ENCODE data around the gene MLLT1.

MLLT1 gene

DNA sequence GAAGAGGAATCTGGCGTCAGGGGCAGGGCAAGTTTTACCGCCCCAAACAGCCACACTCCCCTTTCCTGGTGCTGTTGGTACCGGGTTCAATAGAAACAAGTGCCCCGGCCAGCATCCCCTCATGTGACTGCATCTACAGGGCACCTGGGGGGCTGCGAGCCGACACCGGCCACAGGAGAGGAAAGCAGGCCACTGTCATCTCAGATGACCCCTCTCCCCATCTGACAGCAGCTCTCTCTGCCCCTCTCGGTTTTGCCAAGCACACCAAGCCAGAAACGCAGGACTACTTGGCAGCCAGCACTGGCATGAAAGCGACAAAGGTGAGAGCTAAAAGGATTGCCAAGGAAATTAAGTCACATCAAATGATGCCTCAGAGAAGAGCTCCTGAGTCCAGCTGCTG, 37.1 kb downstream of the MLLT1 start:
- in situ Hi-C loops (cut with MboI; ENCODE audit: low sequenced_read_pairs) = no loop called here
- H3K36me3 ChIP-seq (replicated peaks) = peaks cover 3% of the 10 kb centered on the region; the same call in 1 of the 2 replicates
- H3K4me3 ChIP-seq = no peak overlapping the region
- no peaks in the 10 kb centered on the region for H3K4me1 ChIP-seq
- no peaks in the 10 kb centered on the region for H3K27me3 ChIP-seq (ENCODE audit: low read depth)
- no peaks in the 10 kb centered on the region for H3K9me3 ChIP-seq
- no peak for DNase-seq (ENCODE audit: low spot score in 2 of 2)

DNA sequence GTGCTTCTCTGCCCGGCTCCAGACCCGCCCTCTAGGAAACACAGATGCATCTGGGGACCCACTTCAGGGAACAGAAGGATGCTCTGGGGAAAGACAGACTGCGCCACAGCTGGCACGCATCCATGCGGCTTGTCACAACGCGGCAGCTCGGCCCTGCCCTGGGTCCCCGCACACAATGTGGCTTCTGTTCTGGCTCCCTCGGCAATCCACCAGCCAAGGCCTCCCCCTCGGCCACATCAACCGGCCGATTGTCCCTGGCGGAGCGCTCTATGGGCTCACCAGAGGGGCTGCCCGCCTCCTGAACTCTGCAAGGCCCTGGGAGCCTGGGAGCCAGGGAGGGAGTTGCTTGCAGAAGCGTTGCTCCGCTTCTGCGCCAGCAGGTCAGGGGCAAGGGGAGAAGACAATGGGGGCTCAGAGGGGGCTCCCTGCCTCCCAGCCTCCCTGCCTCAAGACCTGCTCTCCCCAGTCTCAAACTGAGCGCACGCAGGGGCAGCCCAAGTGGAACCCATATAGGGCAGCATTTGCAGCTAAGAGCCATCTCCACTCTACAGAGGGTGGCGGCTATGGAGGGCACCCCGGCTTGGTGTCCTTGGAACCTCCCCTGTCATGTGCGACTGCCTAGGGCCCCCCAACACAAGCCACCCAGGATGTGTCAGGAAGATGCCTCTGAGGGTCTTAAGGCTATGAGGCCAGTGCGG, 37.9 kb downstream of the MLLT1 start:
- DNase-seq (ENCODE audit: low spot score in 2 of 2) = no peak
- Histone ChIP-seq H3K36me3 (replicated peaks) (no peaks in the 10 kb centered on the region; the same call in 1 of the 2 replicates), H3K9me3 (no peaks in the 10 kb centered on the region), H3K4me1 (no peaks in the 10 kb centered on the region), H3K27me3 (ENCODE audit: low read depth) (no peaks in the 10 kb centered on the region), H3K4me3 (no peak overlapping the region)
- in situ Hi-C loops (cut with MboI; ENCODE audit: low sequenced_read_pairs) = no loop called here

DNA sequence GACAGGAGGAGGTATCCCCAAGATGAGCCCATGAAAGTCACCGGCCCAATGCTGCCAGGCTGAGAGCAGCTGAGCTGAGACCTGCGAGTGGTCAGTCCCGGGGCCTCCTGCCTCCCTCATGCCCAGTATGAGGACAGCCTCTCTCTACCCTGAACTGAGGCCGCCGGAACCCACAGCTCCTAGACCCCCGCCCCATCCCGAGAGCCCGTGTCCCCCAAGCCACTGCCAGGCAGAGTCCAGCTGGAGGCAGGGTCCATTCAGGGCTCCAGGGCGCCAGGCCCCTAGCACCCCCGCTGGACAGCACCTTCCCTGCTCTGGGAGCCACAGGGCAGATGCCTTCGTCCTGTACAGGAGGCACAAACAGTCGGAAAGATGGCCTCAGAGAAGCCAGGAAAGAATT, 38.7 kb downstream of the MLLT1 start:
- H3K9me3 ChIP-seq = no peaks in the 10 kb centered on the region
- H3K27me3 ChIP-seq (ENCODE audit: low read depth) = no peaks in the 10 kb centered on the region
- in situ Hi-C loops (cut with MboI; ENCODE audit: low sequenced_read_pairs) = no loop called here
- no peak overlapping the region for H3K4me3 ChIP-seq
- no peaks in the 10 kb centered on the region for H3K4me1 ChIP-seq
- DNase-seq (ENCODE audit: low spot score in 2 of 2) = no peak
- no peaks in the 10 kb centered on the region; the same call in 1 of the 2 replicates for H3K36me3 ChIP-seq (replicated peaks)

DNA sequence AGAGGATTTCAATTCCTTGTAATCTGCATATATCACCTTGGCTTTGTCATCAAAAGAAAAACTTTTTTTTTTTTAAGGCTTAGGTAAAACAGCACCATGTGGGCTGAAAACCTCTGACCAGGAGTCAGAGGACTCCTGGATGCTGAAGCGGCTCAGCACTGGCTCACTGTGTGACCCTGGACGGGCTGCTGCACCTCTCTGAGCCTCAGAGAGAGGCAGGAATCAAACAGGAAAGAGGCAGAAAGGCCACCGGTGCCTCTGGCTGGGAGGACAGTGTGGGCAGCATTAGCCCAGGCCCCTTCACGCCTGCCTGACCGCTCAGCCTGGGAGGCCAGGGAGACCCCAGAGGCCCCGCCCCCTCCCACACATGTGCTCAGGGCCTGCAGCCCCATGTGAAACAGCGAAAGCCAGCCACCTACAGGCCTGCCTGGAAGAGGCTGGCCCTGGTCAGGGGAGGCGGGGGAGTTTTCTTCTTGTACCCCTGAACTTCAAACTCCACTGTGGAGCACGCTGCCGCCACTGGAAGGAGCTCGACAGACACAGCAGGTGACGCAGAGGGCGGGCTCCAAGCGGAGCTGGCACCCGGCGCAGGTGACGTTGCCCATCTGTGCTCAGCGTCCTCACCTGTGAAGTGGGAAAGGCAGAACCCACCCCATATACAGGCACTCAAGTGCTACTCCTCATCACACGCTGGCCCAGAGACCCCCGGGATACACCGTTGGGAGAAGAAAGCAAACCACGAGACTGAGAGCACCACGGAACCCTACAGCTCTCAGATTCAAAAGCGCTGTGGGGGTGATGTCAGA, 39.7 kb downstream of the MLLT1 start:
- no peaks in the 10 kb centered on the region for H3K9me3 ChIP-seq
- no peaks in the 10 kb centered on the region; the same call in 1 of the 2 replicates for H3K36me3 ChIP-seq (replicated peaks)
- no peak overlapping the region for H3K4me3 ChIP-seq
- H3K4me1 ChIP-seq = no peaks in the 10 kb centered on the region
- no peaks in the 10 kb centered on the region for H3K27me3 ChIP-seq (ENCODE audit: low read depth)
- in situ Hi-C loops (cut with MboI; ENCODE audit: low sequenced_read_pairs) = no loop called here
- DNase-seq (ENCODE audit: low spot score in 2 of 2) = no peak

DNA sequence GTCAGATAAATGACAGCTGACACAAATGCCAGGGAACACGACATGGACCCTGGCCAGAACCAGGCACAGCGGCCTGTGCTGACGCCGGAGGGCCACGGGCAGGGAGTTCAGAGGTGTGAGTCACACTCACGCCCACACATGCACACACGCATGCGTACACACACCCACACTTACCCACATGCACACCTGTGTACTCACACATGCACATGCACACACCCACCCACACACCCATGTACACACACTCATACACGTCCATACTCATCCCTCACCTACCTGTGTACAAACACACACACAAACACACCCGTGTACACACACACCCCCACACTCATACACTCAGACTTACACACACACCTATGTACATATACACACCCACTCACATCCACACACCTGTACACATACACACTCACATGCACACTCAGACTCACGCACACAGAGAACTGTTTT, 40.4 kb downstream of the MLLT1 start:
- H3K4me3 ChIP-seq = no peak overlapping the region
- in situ Hi-C loops (cut with MboI; ENCODE audit: low sequenced_read_pairs) = no loop called here
- no peaks in the 10 kb centered on the region for H3K27me3 ChIP-seq (ENCODE audit: low read depth)
- no peaks in the 10 kb centered on the region for H3K4me1 ChIP-seq
- DNase-seq (ENCODE audit: low spot score in 2 of 2) = no peak
- no peaks in the 10 kb centered on the region; the same call in 1 of the 2 replicates for H3K36me3 ChIP-seq (replicated peaks)
- no peaks in the 10 kb centered on the region for H3K9me3 ChIP-seq

DNA sequence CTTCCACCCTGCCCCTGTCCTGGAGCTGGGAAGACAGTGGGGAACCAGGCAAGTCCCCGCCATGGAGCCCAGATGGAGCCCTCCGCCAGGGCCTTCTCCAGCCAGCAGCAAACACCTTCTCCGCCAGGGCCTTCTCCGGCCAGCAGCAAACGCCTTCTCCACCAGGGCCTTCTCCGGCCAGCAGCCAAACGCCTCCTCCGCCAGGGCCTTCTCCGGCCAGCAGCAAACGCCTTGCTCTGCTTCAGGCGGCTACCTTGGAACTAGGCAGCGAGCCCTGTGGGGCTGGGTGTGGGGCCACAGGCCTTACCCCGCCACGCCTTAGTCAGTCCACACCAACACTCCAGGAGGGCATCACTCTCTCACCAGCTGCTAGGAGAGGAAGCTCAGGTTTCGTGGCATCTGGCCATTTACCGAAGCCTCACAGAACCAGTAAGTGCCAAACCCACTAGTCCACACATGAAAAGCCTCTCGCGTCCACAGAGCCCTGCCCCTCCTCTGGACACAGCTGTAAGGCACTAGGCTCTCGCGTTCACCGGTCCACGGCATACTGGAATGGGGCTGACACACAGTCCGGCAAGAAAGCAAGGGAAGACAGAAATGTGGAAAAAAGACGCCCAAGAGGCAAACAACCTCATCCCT, 41.0 kb downstream of the MLLT1 start:
- no peak overlapping the region for H3K4me3 ChIP-seq
- H3K4me1 ChIP-seq = no peaks in the 10 kb centered on the region
- no peaks in the 10 kb centered on the region for H3K9me3 ChIP-seq
- in situ Hi-C loops (cut with MboI; ENCODE audit: low sequenced_read_pairs) = no loop called here
- no peak for DNase-seq (ENCODE audit: low spot score in 2 of 2)
- H3K27me3 ChIP-seq (ENCODE audit: low read depth) = no peaks in the 10 kb centered on the region
- no peaks in the 10 kb centered on the region; the same call in 1 of the 2 replicates for H3K36me3 ChIP-seq (replicated peaks)

DNA sequence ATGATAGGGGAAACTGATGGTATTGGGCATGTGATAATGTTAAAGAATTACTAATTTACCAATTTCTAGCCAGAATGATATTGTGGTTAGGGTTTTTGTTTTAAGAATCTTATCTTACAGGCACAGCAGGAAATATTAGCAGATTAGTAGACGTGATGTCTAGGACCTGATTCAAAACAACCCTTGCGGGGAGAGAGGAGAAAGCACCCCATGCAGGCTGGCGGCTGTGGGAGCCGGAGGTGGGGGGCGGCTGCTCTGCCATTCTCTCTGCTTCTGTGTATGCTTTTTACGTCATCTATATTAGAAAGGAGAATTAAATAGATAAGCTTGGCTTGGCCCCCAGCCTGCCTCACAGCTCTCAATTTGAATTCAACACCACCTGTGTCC, 41.5 kb downstream of the MLLT1 start:
- no peaks in the 10 kb centered on the region for H3K4me1 ChIP-seq
- DNase-seq (ENCODE audit: low spot score in 2 of 2) = no peak

DNA sequence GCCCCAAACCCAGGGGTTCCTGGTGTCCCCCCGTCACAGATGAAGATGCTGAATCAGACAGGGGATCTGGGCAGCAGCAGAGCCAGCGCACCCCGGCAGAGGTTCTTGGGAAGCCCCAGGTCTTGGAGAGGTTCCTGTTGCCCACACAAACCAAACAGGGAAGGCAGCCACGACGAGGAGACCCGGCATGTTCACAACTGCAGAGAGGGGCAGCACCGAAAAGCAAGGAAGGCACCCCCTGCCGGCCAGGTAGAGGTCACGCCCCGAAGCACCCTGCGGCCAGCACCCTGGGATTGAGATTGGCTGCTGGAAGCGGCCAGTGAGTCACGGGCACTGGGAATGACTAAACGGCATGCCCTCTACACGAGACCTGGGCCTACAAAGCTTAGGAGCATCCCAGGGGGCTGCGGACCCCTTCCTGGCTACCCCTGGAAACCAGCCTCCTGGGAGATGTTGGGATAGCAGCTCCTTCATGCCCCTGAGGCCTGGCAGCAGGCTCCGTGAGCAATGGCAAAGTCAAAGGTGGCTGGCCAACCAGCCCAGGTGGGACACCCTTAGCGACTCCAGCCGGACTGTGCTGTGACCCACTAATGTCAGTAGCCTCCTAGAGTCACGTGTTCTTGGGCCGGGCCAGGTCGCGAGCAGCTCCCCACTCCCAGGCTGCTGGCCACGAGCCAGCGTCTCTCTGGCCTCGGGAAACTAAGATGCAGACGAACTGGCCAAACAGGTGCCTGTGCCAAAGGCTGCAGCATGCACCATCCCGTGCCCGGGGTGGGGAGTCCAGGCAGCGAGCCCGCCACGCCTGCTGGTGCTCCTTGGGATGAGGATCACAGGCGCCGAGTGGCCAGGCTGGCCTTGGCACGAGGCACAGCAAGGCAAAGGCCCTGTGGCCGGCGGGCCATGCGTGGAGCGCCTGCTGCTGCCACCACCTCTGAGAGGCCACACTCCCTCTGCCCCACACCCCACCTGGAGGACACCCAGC, 43.2 kb downstream of the MLLT1 start:
- DNase-seq (ENCODE audit: low spot score in 2 of 2) = no peak

More for the DNA sequence above, 41.5 kb downstream of the MLLT1 start:
- Histone ChIP-seq H3K4me3 (no peak overlapping the region), H3K27me3 (ENCODE audit: low read depth) (no peaks in the 10 kb centered on the region), H3K9me3 (no peaks in the 10 kb centered on the region), H3K36me3 (replicated peaks) (no peaks in the 10 kb centered on the region; the same call in 1 of the 2 replicates)
- in situ Hi-C loops (cut with MboI; ENCODE audit: low sequenced_read_pairs) = no loop called here

DNA sequence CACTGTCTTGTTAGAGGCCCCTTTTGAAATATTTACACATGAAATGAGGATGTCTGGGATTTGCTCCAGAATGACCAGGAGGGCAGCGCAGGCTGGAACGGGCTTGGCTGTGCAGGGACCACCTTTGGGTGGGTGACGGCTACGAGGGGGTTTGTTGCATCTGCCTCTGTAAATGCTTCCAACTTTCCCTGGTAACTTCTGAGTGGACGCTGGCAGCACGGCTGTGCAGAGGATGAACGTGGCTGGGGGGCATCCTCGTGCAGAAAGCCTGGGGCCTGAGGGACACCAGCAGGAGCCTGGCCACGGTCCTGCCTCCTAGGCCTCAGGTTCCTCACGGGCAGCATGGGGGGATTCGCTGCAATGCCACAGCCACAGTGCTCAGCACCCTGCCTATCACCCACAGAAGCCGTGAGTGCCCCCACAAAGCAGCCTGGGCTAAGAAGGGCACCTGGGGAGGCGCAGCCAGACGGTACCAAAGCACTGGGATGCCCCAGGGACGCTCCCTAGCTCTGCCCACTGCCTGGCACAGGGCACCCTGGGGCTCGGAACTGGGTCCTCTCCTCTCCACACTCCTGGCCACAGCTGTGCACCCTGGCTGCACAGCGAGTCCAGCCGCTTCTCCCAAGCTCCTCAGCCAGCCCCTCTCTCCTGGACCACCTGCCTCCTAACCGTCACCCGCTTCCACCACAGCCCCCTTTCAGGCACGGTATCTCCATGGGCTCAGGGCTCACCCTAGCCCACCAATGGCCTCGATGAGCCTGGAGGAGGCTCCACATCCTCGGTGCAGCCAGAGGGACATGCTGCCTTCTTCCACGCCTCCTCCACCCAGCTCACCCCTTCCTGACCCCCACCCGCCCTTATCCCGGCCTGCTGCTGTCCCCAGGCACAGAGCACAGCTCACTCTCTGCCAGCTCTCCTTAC, 44.5 kb downstream of the MLLT1 start:
- DNase-seq (ENCODE audit: low spot score in 2 of 2) = no peak
- no peaks in the 10 kb centered on the region for H3K27me3 ChIP-seq (ENCODE audit: low read depth)
- H3K9me3 ChIP-seq = no peaks in the 10 kb centered on the region
- in situ Hi-C loops (cut with MboI; ENCODE audit: low sequenced_read_pairs) = no loop called here
- H3K36me3 ChIP-seq (replicated peaks) = peaks cover 2% of the 10 kb centered on the region; the same call in 1 of the 2 replicates
- H3K4me3 ChIP-seq = no peak overlapping the region
- no peaks in the 10 kb centered on the region for H3K4me1 ChIP-seq

More for the DNA sequence above, 43.2 kb downstream of the MLLT1 start:
- no peaks in the 10 kb centered on the region for H3K4me1 ChIP-seq
- H3K9me3 ChIP-seq = no peaks in the 10 kb centered on the region
- in situ Hi-C loops (cut with MboI; ENCODE audit: low sequenced_read_pairs) = no loop called here
- no peak overlapping the region for H3K4me3 ChIP-seq
- H3K27me3 ChIP-seq (ENCODE audit: low read depth) = no peaks in the 10 kb centered on the region
- H3K36me3 ChIP-seq (replicated peaks) = no peaks in the 10 kb centered on the region; the same call in 1 of the 2 replicates

DNA sequence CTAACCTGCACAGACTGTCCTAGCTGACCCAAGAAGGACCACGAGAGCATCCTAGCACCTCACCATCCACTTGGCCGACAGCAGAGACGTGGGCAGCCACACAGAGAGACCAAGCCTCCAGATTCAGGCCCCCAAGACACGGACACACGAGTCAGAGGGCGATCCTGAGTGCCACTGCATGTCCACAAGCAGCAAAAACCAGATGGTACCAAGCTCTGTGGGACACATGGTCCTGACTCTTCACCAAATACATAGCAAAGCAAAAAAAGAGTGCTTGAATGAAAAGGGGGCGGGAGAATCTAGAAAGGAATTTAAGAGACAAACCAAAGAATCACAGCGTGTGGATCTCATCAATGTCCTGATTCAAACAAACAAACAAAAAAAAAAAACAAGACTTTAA, 45.2 kb downstream of the MLLT1 start:
- DNase-seq (ENCODE audit: low spot score in 2 of 2) = no peak
- H3K36me3 ChIP-seq (replicated peaks) = peaks cover 4% of the 10 kb centered on the region; the same call in 1 of the 2 replicates
- no peaks in the 10 kb centered on the region for H3K4me1 ChIP-seq
- in situ Hi-C loops (cut with MboI; ENCODE audit: low sequenced_read_pairs) = no loop called here
- H3K4me3 ChIP-seq = no peak overlapping the region
- no peaks in the 10 kb centered on the region for H3K27me3 ChIP-seq (ENCODE audit: low read depth)
- H3K9me3 ChIP-seq = no peaks in the 10 kb centered on the region

DNA sequence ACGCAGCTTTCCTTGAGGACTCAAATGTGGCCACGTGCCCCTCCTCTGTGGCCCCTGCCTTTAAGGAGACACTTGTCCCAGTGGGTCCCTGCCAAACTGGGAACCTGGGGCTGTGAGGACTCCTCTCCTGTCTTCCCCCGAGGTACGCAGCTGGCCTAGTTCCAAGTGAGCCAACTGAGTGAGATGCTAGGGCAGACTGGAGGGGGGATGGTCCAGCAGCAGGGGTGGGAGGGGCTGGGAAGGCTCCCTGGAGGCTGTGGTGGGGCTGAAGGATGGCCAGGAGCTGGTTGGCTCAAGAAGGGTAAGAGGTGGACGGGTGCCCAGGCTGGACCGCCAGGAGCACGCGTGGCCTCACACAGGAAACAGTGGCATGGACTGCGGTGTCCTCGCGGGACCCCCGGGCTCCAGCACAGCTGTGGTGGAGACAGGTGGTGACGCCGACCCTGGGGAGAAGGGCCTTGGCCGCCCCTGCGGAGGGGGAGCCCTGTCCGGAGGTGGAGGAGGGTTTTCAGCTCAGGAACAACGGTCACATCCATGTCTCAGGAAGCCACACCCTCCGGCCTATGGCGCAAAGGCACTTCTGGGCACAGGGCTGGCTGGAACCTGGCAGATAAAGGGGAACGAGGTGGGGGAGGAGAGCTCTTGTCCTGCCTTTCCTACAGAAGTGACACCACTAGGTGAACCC, 45.8 kb downstream of the MLLT1 start:
- in situ Hi-C loops (cut with MboI; ENCODE audit: low sequenced_read_pairs) = no loop called here
- Histone ChIP-seq H3K9me3 (no peaks in the 10 kb centered on the region), H3K4me3 (no peak overlapping the region), H3K4me1 (no peaks in the 10 kb centered on the region), H3K36me3 (replicated peaks) (peaks cover 4% of the 10 kb centered on the region; the same call in 1 of the 2 replicates), H3K27me3 (ENCODE audit: low read depth) (no peaks in the 10 kb centered on the region)
- DNase-seq (ENCODE audit: low spot score in 2 of 2) = no peak

Measured in HAP-1 (cell line).